ENCODE results near the gene CLEC9A.

CLEC9A gene

GRCh38 chr12:10101648-10102220 lies 71.3 kb downstream of the CLEC9A start:
- no peak for DNase-seq (ENCODE audit: insufficient read length, low spot score)
- TF ChIP-seq CTCF (IDR thresholded peaks at IDR 0.05; ENCODE audit: insufficient read depth, missing control alignments) = no peak
- FAIRE-seq = no peak

GRCh38 chr12:10102322-10102721 lies 71.8 kb downstream of the CLEC9A start:
- FAIRE-seq (no peak), DNase-seq (ENCODE audit: insufficient read length, low spot score) (no peak)
- TF ChIP-seq CTCF (IDR thresholded peaks at IDR 0.05; ENCODE audit: insufficient read depth, missing control alignments) = no peak

- DNase-seq (ENCODE audit: insufficient read length, low spot score) (no peak), FAIRE-seq (no peak)
- TF ChIP-seq CTCF (IDR thresholded peaks at IDR 0.05; ENCODE audit: insufficient read depth, missing control alignments) = no peak
These were observed 79.9 kb downstream of the CLEC9A start for GRCh38 chr12:10110256-10110844.

- FAIRE-seq (no peak), DNase-seq (ENCODE audit: insufficient read length, low spot score) (no peak)
- TF ChIP-seq CTCF (IDR thresholded peaks at IDR 0.05; ENCODE audit: insufficient read depth, missing control alignments) = no peak
These were observed 81.0 kb downstream of the CLEC9A start for GRCh38 chr12:10111451-10111850.

GRCh38 chr12:10113075-10113474 lies 82.6 kb downstream of the CLEC9A start:
- FAIRE-seq (no peak), DNase-seq (ENCODE audit: insufficient read length, low spot score) (no peak)
- no peak for TF ChIP-seq CTCF (IDR thresholded peaks at IDR 0.05; ENCODE audit: insufficient read depth, missing control alignments)

GRCh38 chr12:10113920-10114319 lies 83.4 kb downstream of the CLEC9A start:
- DNase-seq (ENCODE audit: insufficient read length, low spot score) = no peak
- no peak for FAIRE-seq
- TF ChIP-seq CTCF (IDR thresholded peaks at IDR 0.05; ENCODE audit: insufficient read depth, missing control alignments) = no peak

- TF ChIP-seq CTCF (IDR thresholded peaks at IDR 0.05; ENCODE audit: insufficient read depth, missing control alignments) = no peak
- FAIRE-seq (no peak), DNase-seq (ENCODE audit: insufficient read length, low spot score) (no peak)
These were observed 84.8 kb downstream of the CLEC9A start for GRCh38 chr12:10115311-10115710.
